IMR-90 (cell line): ENCODE results near the gene SBF1. TPM values are rescaled to one million over a fixed set of nuclear protein-coding genes. Genes with fewer than 3 reads are reported as not detected.

Source experiments
- ATAC-seq: fragments of 200-7000 bp; cut with Tn5 transposase; 2 replicates; pipeline ENCODE4 v1.9.1; 2020; ENCODE audit warnings: low read depth, mild to moderate bottlenecking, moderate library complexity
- BruUV-seq: library from RNA; stranded (reverse); fragments of 400-500 nt; replicated peaks from 2 replicates; lab custom pipeline; 2021; lab: Mats Ljungman, UMichigan
- CTCF ChIA-PET: fragments of 300-600 bp; formaldehyde crosslinking; extraction: SDS; loops from one replicate; lab custom pipeline; 2021; ENCODE audit warnings: antibody characterized with exemption; lab: Yijun Ruan, JAX
- POLR2A ChIA-PET: fragments of 300-600 bp; sonication (Branson Sonifier 250); formaldehyde crosslinking; loops from one replicate; lab custom pipeline; 2022; ENCODE audit warnings: antibody characterized with exemption; ENCODE audit not compliant: unreplicated experiment; lab: Charles Lee
- DNase-seq: peaks from one replicate; pipeline ENCODE4 v3.0.0; 2013
- H2AFZ ChIP-seq: replicated peaks from 2 replicates; pipeline ENCODE3; 2013; ENCODE audit warnings: low read length, mild to moderate bottlenecking; ENCODE audit not compliant: poor library complexity
- H2AK5ac ChIP-seq: 2 replicates; pipeline ENCODE4 v1.6.1; 2013; ENCODE audit warnings: low read depth, low read length, inconsistent platforms
- H2AK9ac ChIP-seq: replicated peaks from 2 replicates; pipeline ENCODE3; 2013; ENCODE audit warnings: mild to moderate bottlenecking, low read depth, low read length, moderate library complexity; ENCODE audit not compliant: poor library complexity
- H2BK120ac ChIP-seq: 2 replicates; pipeline ENCODE4 v1.6.1; 2013; ENCODE audit warnings: low read depth, low read length, inconsistent platforms
- H2BK15ac ChIP-seq: 3 replicates; pipeline ENCODE4 v1.6.1; 2013; ENCODE audit warnings: low read depth, low read length, inconsistent platforms
- H2BK20ac ChIP-seq: 2 replicates; pipeline ENCODE4 v1.6.1; 2013; ENCODE audit warnings: low read depth, mild to moderate bottlenecking, inconsistent platforms, low read length, moderate library complexity
- H2BK5ac ChIP-seq: 2 replicates; pipeline ENCODE4 v1.6.1; 2013; ENCODE audit warnings: mild to moderate bottlenecking, low read depth, low read length, inconsistent platforms; ENCODE audit not compliant: poor library complexity, severe bottlenecking
- H3K14ac ChIP-seq: replicated peaks from 2 replicates; pipeline ENCODE4 v1.6.1; 2013; ENCODE audit warnings: low read depth, low read length, inconsistent platforms
- H3K18ac ChIP-seq: 2 replicates; pipeline ENCODE4 v1.6.1; 2013; ENCODE audit warnings: low read depth, low read length, control low read depth
- H3K23ac ChIP-seq: 2 replicates; pipeline ENCODE4 v1.6.1; 2013; ENCODE audit warnings: low read depth, low read length, inconsistent platforms
- H3K27ac ChIP-seq: 2 replicates; pipeline ENCODE4 v1.5.1; 2013; ENCODE audit warnings: mild to moderate bottlenecking, control low read depth, low read length; ENCODE audit not compliant: insufficient read depth
- H3K27me3 ChIP-seq: 2 replicates; pipeline ENCODE4 v1.6.1; 2013; ENCODE audit warnings: low read length; ENCODE audit not compliant: control insufficient read depth, insufficient read depth
- H3K36me3 ChIP-seq: 2 replicates; pipeline ENCODE4 v1.6.1; 2013; ENCODE audit warnings: low read length, mixed read lengths; ENCODE audit not compliant: control insufficient read depth, insufficient read depth
- H3K4ac ChIP-seq: 2 replicates; pipeline ENCODE4 v1.6.1; 2013; ENCODE audit warnings: low read depth, low read length, inconsistent platforms
- H3K4me1 ChIP-seq: 2 replicates; pipeline ENCODE4 v1.6.1; 2013; ENCODE audit warnings: low read length, mixed read lengths; ENCODE audit not compliant: control insufficient read depth, insufficient read depth
- H3K4me2 ChIP-seq: 2 replicates; pipeline ENCODE4 v1.6.1; 2013; ENCODE audit warnings: low read depth, mild to moderate bottlenecking, control low read depth, low read length, moderate library complexity
- H3K4me3 ChIP-seq: 2 replicates; pipeline ENCODE4 v1.5.1; 2013; ENCODE audit warnings: low read depth, mild to moderate bottlenecking, control low read depth, low read length, moderate library complexity; ENCODE audit not compliant: insufficient read depth
- H3K56ac ChIP-seq: 2 replicates; pipeline ENCODE4 v1.6.1; 2013; ENCODE audit warnings: low read length, inconsistent platforms; ENCODE audit not compliant: insufficient read depth; ENCODE audit errors: extremely low read depth
- H3K79me1 ChIP-seq, 2 experiments: 2 replicates each; pipeline ENCODE4 v1.6.1; 2013; ENCODE audit warnings: low read length in 2 of 2, inconsistent platforms in 1 of 2, low read depth in 1 of 2
- H3K9ac ChIP-seq: 2 replicates; pipeline ENCODE4 v1.6.1; 2013; ENCODE audit warnings: low read depth, low read length, control low read depth
- H3K9me1 ChIP-seq: 2 replicates; pipeline ENCODE4 v1.6.1; 2013; ENCODE audit warnings: low read length, inconsistent platforms; ENCODE audit not compliant: insufficient read depth
- H3K9me3 ChIP-seq: 2 replicates; pipeline ENCODE4 v1.6.1; 2013; ENCODE audit warnings: low read length; ENCODE audit not compliant: control insufficient read depth, insufficient read depth
- H4K20me1 ChIP-seq: 2 replicates; pipeline ENCODE4 v1.6.1; 2013; ENCODE audit warnings: low read length, inconsistent platforms; ENCODE audit not compliant: insufficient read depth
- H4K5ac ChIP-seq: 2 replicates; pipeline ENCODE4 v1.6.1; 2013; ENCODE audit warnings: mild to moderate bottlenecking, low read depth, low read length, control low read depth
- H4K8ac ChIP-seq, 2 experiments: 2 replicates each; pipeline ENCODE4 v1.6.1; 2013; ENCODE audit warnings: low read depth in 2 of 2, low read length in 2 of 2, control low read depth in 1 of 2, inconsistent platforms in 1 of 2
- H4K91ac ChIP-seq: 2 replicates; pipeline ENCODE4 v1.6.1; 2013; ENCODE audit warnings: low read depth, low read length, inconsistent platforms; ENCODE audit not compliant: insufficient read depth
- BHLHE40 ChIP-seq: fragments of 150-350 bp; IDR thresholded peaks from 2 replicates; pipeline ENCODE4 v1.6.1; 2016; ENCODE audit warnings: mild to moderate bottlenecking, low read depth, low read length
- CEBPB ChIP-seq: IDR thresholded peaks from 2 replicates; pipeline ENCODE4 v1.6.1; 2012; ENCODE audit warnings: low read depth, low read length, improper control_type of control experiment
- CHD1 ChIP-seq: IDR thresholded peaks from 2 replicates; pipeline ENCODE4 v1.6.1; 2012; ENCODE audit warnings: low read depth, low read length, improper control_type of control experiment
- ELK1 ChIP-seq: fragments of 150-350 bp; IDR thresholded peaks from 2 replicates; pipeline ENCODE4 v1.6.1; 2016; ENCODE audit warnings: low read depth, mild to moderate bottlenecking, low read length, moderate library complexity, borderline replicate concordance
- MAZ ChIP-seq: IDR thresholded peaks from 2 replicates; pipeline ENCODE4 v1.6.1; 2012; ENCODE audit warnings: low read depth, mild to moderate bottlenecking, low read length, improper control_type of control experiment, moderate library complexity, borderline replicate concordance
- MXI1 ChIP-seq: IDR thresholded peaks from 2 replicates; pipeline ENCODE4 v1.6.1; 2012; ENCODE audit warnings: low read depth, mild to moderate bottlenecking, low read length, moderate library complexity, borderline replicate concordance
- NFE2L2 ChIP-seq: fragments of 150-350 bp; IDR thresholded peaks from 2 replicates; pipeline ENCODE4 v1.6.1; 2016; ENCODE audit warnings: low read depth, mild to moderate bottlenecking, low read length
- POLR2A ChIP-seq: IDR thresholded peaks from 2 replicates; pipeline ENCODE4 v1.6.1; 2012; ENCODE audit warnings: mild to moderate bottlenecking, low read depth, low read length
- RCOR1 ChIP-seq: IDR thresholded peaks from 2 replicates; pipeline ENCODE4 v1.6.1; 2012; ENCODE audit warnings: mild to moderate bottlenecking, low read length, improper control_type of control experiment; ENCODE audit not compliant: insufficient replicate concordance
- RFX5 ChIP-seq: IDR thresholded peaks from 2 replicates; pipeline ENCODE4 v1.8.0; 2012; ENCODE audit warnings: low read depth, mild to moderate bottlenecking, low read length, moderate library complexity
- USF2 ChIP-seq: fragments of 150-350 bp; IDR thresholded peaks from 2 replicates; pipeline ENCODE4 v1.6.1; 2017; ENCODE audit warnings: mild to moderate bottlenecking, antibody characterized with exemption, low read length, low read depth
- WGBS, 2 experiments: methylation state at CpG; one replicate each; pipeline versions ENCODE4 v1.1.5 to v1.1.7; 2013; ENCODE audit warnings: missing lambda C conversion rate in 2 of 2; ENCODE audit not compliant: insufficient read length in 1 of 2; ENCODE audit errors: extremely low coverage in 2 of 2; 5-methylcytosine and 5-hydroxymethylcytosine counted together
- dilution Hi-C: fragments of 300-500 bp; cut with HindIII; formaldehyde crosslinking; loops from one replicate; pipeline ENCODE4 v1.14.3; 2018; ENCODE audit warnings: low sequenced_read_pairs; ENCODE audit not compliant: unreplicated experiment
- in situ Hi-C: fragments of 300-500 bp; cut with MboI; formaldehyde crosslinking; loops from 3 replicates; pipeline ENCODE4 v1.14.3; 2019; ENCODE audit warnings: low sequenced_read_pairs, inconsistent platforms, mixed read lengths
- intact Hi-C: fragments of 100-400 bp; cut with micrococcal nuclease; formaldehyde crosslinking; loops from 2 replicates; pipeline ENCODE4 v1.10.0; 2022
- polyA plus RNA-seq, 3 experiments: library from polyadenylated mRNA; depleted of rRNA; stranded (reverse); fragments of >200 nt; gene quantifications; 2 replicates each; pipeline ENCODE4 v1.2.3, GENCODE V29; 2012; ENCODE audit warnings: low replicate concordance in 1 of 3
- total RNA-seq: library from RNA; depleted of rRNA; stranded (reverse); fragments of >200 nt; gene quantifications from 2 replicates; pipeline ENCODE4 v1.2.3, GENCODE V29; 2012

Gene SBF1
- total and polyA plus RNA-seq, 2 of the 4 experiments (the other 2 are of a cell fraction), result 21.5 to 33.2 TPM

GRCh38 chr22:50454556-50455075, 20.2 kb downstream of the SBF1 start:
- Histone ChIP-seq H3K4me3 (no peak overlapping the region), H3K79me1 (peaks cover 3 to 10% of the 10 kb centered on the region in 2 experiments; a peak in 1 of 4 replicates), H3K9me3 (no peaks in the 10 kb centered on the region), H4K20me1 (peaks cover 9% of the 10 kb centered on the region; the same call in 1 of the 2 replicates), H4K91ac (no peak overlapping the region), H2BK20ac (no peak overlapping the region), H2AK9ac (no peak overlapping the region), H3K9ac (no peak overlapping the region), H3K4me1 (no peaks in the 10 kb centered on the region), H4K8ac (no peak overlapping the region), H3K36me3 (peaks cover 64% of the 10 kb centered on the region), H2BK5ac (no peak overlapping the region), H2BK15ac (no peak overlapping the region), H3K14ac (no peak overlapping the region), H3K27me3 (no peaks in the 10 kb centered on the region), H3K27ac (no peak overlapping the region), H2BK120ac (no peak overlapping the region), H2AFZ (no peak overlapping the region), H2AK5ac (no peak overlapping the region), H3K56ac (no peak overlapping the region), H4K5ac (no peak overlapping the region), H3K9me1 (0 out of 2 replicates have a peak, but pooled peaks cover 3% of the 10 kb centered on the region), H3K18ac (no peak overlapping the region), H3K4me2 (no peak overlapping the region), H3K4ac (no peak overlapping the region), H3K23ac (no peak overlapping the region)
- ChIA-PET POLR2A (no interaction called here), CTCF (no interaction called here)
- in situ Hi-C loops (no loop called here), intact Hi-C loops (no loop called here), dilution Hi-C loops (no loop called here)
- no TSS peak for BruUV-seq
- ATAC-seq (no peak), DNase-seq (no peak)
- WGBS, 2 experiments, result 99% methylated on average over 14 of the region's 27 CpGs; no CpG with 5 or more reads in 1 of the 2 experiments
- TF ChIP-seq USF2 (no peak), CEBPB (no peak), MXI1 (no peak), NFE2L2 (no peak), CHD1 (no peak), RFX5 (no peak), MAZ (no peak), RCOR1 (no peak), ELK1 (no peak), POLR2A (no peak), BHLHE40 (no peak)
